ENCODE data around the gene METTL1. TPM values are rescaled to one million over a fixed set of nuclear protein-coding genes. Genes with fewer than 3 reads are reported as not detected.

Gene METTL1
- polyA plus RNA-seq, 3 donors from 2014 or later = 3.5 to 11.8 (median 6.7) TPM

GRCh38 chr12:57762463-57762862, 9.4 kb downstream of the METTL1 start:
- peaks cover 29 to 35% of the 10 kb centered on the region in 2 donors for H3K4me1 Mint-ChIP-seq
- H3K27me3 Mint-ChIP-seq (ENCODE audit: low read depth in 3 of 3) = peaks cover 16 to 30% (median 20%) of the 10 kb centered on the region in 3 donors
- no peak overlapping the region for H3K27ac Mint-ChIP-seq
- no peaks in the 10 kb centered on the region for H3K9me3 Mint-ChIP-seq
- peaks cover 0 to 8% (median 3%) of the 10 kb centered on the region in 3 donors for H3K36me3 Mint-ChIP-seq
- H3K4me3 Mint-ChIP-seq = no peak overlapping the region
- no peak for DNase-seq

DNA sequence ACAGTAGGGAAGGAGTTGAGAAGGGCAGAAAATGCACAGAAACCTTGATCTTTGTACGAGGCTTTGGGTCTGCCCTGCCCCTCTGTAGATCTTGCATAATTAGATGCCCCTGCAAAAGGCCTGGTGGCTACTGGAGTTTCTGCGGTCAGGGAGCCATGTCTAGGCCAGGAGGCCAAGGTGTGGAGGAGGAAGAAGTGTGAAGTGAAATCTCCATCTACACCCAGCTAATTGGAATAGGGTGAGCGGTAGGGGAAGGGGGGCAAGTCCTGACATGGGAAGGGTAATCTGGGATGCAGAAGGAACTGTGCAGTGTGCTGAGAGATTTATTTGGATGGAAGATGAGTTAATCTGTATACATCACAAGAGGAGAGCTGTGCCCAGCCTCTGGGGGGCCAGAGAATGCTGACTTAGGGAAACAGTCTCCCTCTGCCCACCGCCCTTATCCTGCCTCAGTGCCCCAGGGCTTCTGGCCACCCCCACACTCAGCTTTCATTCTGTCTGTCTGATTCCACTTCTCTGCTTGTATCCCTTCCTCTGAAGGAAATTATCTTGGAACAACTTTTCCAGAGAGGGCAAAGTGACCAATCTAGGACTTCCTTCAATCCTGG, 10.4 kb downstream of the METTL1 start:
- no peak for DNase-seq
- Mint-ChIP-seq H3K4me3 (no peak overlapping the region), H3K9me3 (no peaks in the 10 kb centered on the region), H3K36me3 (peaks cover 0 to 8% (median 3%) of the 10 kb centered on the region in 3 donors), H3K4me1 (peaks cover 31 to 36% of the 10 kb centered on the region in 2 donors), H3K27me3 (ENCODE audit: low read depth in 3 of 3) (peaks cover 16 to 31% (median 19%) of the 10 kb centered on the region in 3 donors), H3K27ac (no peak overlapping the region)

DNA sequence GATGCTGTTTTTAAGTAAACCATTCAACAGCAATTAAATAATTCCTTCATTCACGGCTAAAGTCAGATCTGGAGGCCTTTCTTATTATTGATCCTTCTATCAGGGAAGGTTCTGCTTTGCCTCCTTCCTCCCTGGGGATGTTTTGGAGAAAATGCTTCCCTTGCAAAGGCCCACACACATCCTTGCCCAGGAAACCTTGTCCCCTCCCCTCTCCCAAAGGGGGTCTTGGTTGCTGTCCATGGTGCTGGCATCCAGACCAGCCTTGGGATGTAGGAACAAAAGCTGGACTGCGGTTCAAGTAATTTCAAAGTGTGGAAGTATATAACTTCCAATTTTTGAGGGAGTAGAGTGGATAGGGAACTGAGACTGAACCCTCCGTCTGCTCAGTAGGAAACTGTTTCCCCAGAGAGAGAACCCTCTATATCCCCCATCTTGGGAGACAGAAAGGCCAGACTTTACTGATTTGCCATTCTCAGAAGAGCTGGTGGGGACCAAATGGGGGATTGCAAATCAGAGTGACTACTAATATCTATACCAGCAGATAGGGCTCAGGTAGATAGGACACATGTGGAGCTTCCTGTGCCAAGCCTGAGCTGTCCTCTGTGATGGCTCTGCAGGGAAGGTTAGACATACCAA, 11.4 kb downstream of the METTL1 start:
- H3K27ac Mint-ChIP-seq = no peak overlapping the region
- H3K9me3 Mint-ChIP-seq = no peaks in the 10 kb centered on the region
- no peak overlapping the region for H3K4me3 Mint-ChIP-seq
- H3K27me3 Mint-ChIP-seq (ENCODE audit: low read depth in 3 of 3) = peaks cover 11 to 23% (median 13%) of the 10 kb centered on the region in 3 donors
- peaks cover 27 to 31% of the 10 kb centered on the region in 2 donors for H3K4me1 Mint-ChIP-seq
- no peak for DNase-seq
- peaks cover 0 to 8% (median 3%) of the 10 kb centered on the region in 3 donors for H3K36me3 Mint-ChIP-seq

DNA sequence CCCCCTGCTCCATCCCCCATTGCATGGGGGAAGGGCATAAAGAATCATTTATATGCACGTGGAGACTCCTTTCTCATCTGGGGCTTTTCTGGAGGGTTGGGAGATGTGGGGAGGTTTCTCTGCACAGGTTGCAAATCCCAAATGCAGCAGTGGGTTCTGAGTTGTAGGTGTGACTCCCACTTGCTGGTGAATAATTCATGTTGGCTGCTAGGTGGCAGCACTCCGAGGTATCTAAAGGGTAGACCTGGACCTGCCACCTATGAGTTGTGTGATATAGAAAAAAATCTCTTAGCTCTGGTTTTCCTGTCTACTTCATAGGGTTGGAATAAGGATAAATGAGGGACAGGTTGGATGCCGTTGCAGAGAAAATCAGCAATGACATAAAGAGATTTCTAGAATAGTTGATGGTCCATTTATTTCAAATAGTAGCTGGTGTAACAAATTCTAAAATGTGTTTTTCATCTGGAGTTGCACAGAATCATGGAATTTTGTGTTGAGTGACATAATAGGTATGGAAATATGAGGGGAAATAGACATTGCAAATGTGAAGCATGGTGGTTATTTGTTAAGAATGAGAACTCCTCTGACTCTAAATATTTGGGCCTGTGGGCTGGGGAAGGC, 12.4 kb downstream of the METTL1 start:
- H3K27ac Mint-ChIP-seq = no peak overlapping the region
- peak in 1 of 3 donors; percentile 33 for DNase-seq
- H3K4me3 Mint-ChIP-seq = no peak overlapping the region
- no peaks in the 10 kb centered on the region for H3K9me3 Mint-ChIP-seq
- H3K4me1 Mint-ChIP-seq = peaks cover 20 to 25% of the 10 kb centered on the region in 2 donors
- peaks cover 8 to 20% (median 11%) of the 10 kb centered on the region in 3 donors for H3K27me3 Mint-ChIP-seq (ENCODE audit: low read depth in 3 of 3)
- H3K36me3 Mint-ChIP-seq = peaks cover 0 to 8% (median 3%) of the 10 kb centered on the region in 3 donors

- peaks cover 8 to 15% (median 12%) of the 10 kb centered on the region in 3 donors for H3K27me3 Mint-ChIP-seq (ENCODE audit: low read depth in 3 of 3)
- DNase-seq = no peak
- H3K4me1 Mint-ChIP-seq = peaks cover 22 to 28% of the 10 kb centered on the region in 2 donors
- H3K27ac Mint-ChIP-seq = no peak overlapping the region
- peaks cover 0 to 8% (median 3%) of the 10 kb centered on the region in 3 donors for H3K36me3 Mint-ChIP-seq
- H3K4me3 Mint-ChIP-seq = no peak overlapping the region
- H3K9me3 Mint-ChIP-seq = no peaks in the 10 kb centered on the region
These were observed 13.1 kb downstream of the METTL1 start for GRCh38 chr12:57758552-57759359.

DNA sequence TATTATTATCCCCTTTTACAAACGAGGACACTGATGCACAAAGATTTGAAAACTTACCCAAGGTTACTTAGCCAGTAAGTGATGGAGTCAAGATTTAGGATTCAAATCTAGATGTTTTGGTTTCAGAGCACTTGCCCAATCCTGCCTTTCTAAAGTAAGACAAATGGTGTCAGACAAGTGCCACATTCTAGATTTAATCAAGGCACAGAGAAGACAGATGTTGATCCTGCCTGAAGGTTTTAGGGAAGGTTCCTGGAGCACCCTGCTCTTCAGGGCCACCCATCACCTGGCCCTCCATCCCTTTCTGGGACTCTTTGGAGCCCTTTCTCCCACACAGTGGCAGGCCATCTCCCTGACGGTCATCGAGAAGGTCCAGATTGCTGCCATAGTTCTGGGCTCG, 14.1 kb downstream of the METTL1 start:
- H3K4me1 Mint-ChIP-seq = peaks cover 32 to 38% of the 10 kb centered on the region in 2 donors
- peaks cover 1 to 7% (median 4%) of the 10 kb centered on the region in 3 donors for H3K27me3 Mint-ChIP-seq (ENCODE audit: low read depth in 3 of 3)
- peak overlapping the region in 1 of 5 donors; percentile 15 for H3K4me3 Mint-ChIP-seq

GRCh38 chr12:57756406-57757341, 15.2 kb downstream of the METTL1 start:
- peaks cover 43 to 49% of the 10 kb centered on the region in 2 donors for H3K4me1 Mint-ChIP-seq
- peaks cover 0 to 8% (median 3%) of the 10 kb centered on the region in 3 donors for H3K36me3 Mint-ChIP-seq
- peak overlapping the region; percentile 80 to 92 (median 85) for H3K4me3 Mint-ChIP-seq
- peaks cover 6 to 13% (median 8%) of the 10 kb centered on the region in 3 donors for H3K27me3 Mint-ChIP-seq (ENCODE audit: low read depth in 3 of 3)
- no peaks in the 10 kb centered on the region for H3K9me3 Mint-ChIP-seq
- DNase-seq = peak; percentile 54 to 63 (median 62)
- H3K27ac Mint-ChIP-seq = peak overlapping the region; percentile 55 to 91 (median 76)

More for the DNA sequence above, 14.1 kb downstream of the METTL1 start:
- no peaks in the 10 kb centered on the region for H3K9me3 Mint-ChIP-seq
- DNase-seq = no peak
- peaks cover 0 to 8% (median 3%) of the 10 kb centered on the region in 3 donors for H3K36me3 Mint-ChIP-seq
- H3K27ac Mint-ChIP-seq = no peak overlapping the region

DNA sequence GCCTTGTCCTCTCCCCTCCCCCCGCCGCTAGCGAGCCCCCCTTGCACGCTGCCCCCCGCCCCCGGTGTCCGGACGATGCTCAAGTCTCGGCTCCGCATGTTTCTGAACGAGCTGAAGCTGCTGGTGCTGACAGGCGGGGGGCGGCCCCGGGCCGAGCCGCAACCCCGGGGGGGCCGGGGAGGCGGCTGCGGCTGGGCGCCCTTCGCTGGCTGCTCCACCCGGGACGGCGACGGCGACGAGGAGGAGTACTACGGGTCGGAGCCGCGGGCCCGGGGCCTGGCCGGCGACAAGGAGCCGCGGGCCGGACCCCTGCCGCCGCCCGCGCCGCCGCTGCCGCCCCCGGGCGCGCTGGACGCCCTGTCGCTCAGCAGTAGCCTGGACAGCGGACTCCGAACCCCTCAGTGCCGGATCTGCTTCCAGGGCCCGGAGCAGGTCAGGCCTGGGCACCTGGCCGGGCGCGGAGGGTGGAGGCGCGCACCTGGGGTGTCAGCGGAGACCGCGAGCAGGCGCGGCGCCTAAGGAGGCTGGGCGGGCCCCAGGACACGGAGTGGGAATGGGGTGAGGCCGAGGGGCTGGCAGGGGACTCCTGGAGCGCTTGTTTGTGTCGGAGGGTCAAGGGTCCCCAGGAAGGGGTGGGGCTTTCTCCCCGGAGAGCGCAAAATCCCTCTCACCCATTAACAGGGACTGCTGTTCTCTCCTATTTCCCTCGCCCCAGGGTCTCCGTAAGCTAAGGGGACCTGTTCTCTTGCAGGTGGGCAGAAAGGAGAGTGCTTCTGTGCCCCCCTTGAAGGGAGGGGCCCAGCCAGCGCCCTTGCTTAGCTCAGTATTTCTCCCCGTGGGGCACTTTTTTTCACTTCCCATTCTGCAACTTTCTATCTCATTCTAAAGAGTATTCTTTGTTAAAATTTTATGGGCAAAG, 16.2 kb downstream of the METTL1 start:
- peak overlapping the region; percentile 80 to 92 (median 85) for H3K4me3 Mint-ChIP-seq
- H3K9me3 Mint-ChIP-seq = no peaks in the 10 kb centered on the region
- peaks cover 51 to 59% of the 10 kb centered on the region in 2 donors for H3K4me1 Mint-ChIP-seq
- peaks cover 0 to 4% (median 3%) of the 10 kb centered on the region in 3 donors for H3K36me3 Mint-ChIP-seq
- H3K27me3 Mint-ChIP-seq (ENCODE audit: low read depth in 3 of 3) = peaks cover 6 to 13% (median 10%) of the 10 kb centered on the region in 3 donors
- H3K27ac Mint-ChIP-seq = peak overlapping the region in 5 of 6 donors; percentile 69 to 87 (median 76)
- DNase-seq = peak; percentile 47 to 56 (median 55)

DNA sequence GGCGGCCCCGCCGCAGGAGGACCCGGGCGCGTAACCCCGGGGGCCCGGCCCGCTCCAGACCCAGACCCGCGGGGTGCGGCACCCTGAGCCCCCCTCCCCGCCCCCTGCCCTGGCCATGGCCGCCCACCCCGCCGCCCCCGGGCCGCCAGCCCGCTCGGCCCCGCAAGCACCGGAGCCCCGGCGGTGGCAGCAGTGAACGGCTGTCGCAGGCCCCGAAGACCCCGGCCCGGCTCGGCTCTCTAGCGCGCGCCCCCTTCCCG, 16.8 kb downstream of the METTL1 start:
- H3K9me3 Mint-ChIP-seq = no peaks in the 10 kb centered on the region
- H3K27ac Mint-ChIP-seq = no peak overlapping the region
- no peak for DNase-seq
- H3K36me3 Mint-ChIP-seq = peaks cover 0 to 3% (median 3%) of the 10 kb centered on the region in 3 donors
- peak overlapping the region in 3 of 5 donors; percentile 33 to 96 (median 35) for H3K4me3 Mint-ChIP-seq
- peaks cover 6 to 13% (median 10%) of the 10 kb centered on the region in 3 donors for H3K27me3 Mint-ChIP-seq (ENCODE audit: low read depth in 3 of 3)
- H3K4me1 Mint-ChIP-seq = peaks cover 53 to 65% of the 10 kb centered on the region in 2 donors

DNA sequence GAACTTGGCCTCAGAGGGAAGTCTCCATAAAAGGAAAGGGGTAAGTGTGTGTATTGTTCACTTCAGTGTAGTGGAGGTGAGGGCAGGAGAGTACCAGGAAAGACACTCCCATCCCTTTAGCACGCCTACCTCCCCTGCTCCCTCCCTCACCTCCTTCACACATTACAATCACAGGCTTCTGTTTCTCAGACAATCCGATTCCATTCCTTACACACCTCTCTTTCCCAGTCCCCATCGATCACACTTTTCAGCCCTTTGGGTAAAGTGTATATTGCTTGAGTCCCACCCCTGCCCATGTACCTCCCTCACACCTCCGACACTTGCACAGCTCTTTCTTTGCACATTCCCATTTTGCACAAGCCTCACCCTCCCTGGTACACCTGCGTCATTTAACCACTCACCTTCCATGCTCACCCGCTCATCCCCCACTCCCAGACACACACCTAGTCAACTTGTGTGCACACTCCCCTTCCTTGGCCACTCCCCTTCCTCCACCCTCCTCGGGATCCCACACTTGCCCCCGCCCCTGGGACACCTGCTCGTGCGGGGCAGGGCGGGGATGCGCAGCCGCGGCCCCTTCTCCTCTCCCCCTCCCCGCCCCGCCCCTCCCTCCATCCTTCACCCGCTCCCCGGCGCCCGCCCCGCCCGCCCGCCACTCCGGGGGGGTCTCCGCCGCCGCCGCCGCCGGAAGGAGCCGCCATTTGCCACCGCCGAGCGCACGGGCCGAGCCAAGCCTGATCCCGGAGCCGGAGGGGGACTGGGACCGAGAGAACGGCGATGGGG, 17.3 kb downstream of the METTL1 start, which contains the start of gene MARCHF9:
Gene MARCHF9, plus strand, starts transcription at position 693 of the 783 bp plus-strand sequence. CDS start 426 bp downstream, outside the sequence.
- peak within 1 kb of the TSS; percentile 89 to 96 (median 94) for H3K4me3 Mint-ChIP-seq
- H3K36me3 Mint-ChIP-seq = peaks cover 0 to 3% (median 3%) of the 10 kb centered on the region in 3 donors
- peak within 1 kb of the TSS; percentile 89 to 99 (median 96) for H3K27ac Mint-ChIP-seq
- H3K4me1 Mint-ChIP-seq = peaks cover 53 to 65% of the 10 kb centered on the region in 2 donors
- DNase-seq = peak; percentile 57 to 62 (median 59)
- no peaks in the 10 kb centered on the region for H3K9me3 Mint-ChIP-seq
- peaks cover 6 to 13% (median 9%) of the 10 kb centered on the region in 3 donors for H3K27me3 Mint-ChIP-seq (ENCODE audit: low read depth in 3 of 3)

- peaks cover 53 to 60% of the 10 kb centered on the region in 2 donors for H3K4me1 Mint-ChIP-seq
- H3K27ac Mint-ChIP-seq = peak overlapping the region; percentile 89 to 99 (median 96)
- no peak for DNase-seq
- peaks cover 0 to 9% (median 0%) of the 10 kb centered on the region in 3 donors for H3K36me3 Mint-ChIP-seq
- H3K27me3 Mint-ChIP-seq (ENCODE audit: low read depth in 3 of 3) = peaks cover 6 to 13% (median 9%) of the 10 kb centered on the region in 3 donors
- peak overlapping the region; percentile 91 to 96 (median 95) for H3K4me3 Mint-ChIP-seq
- H3K9me3 Mint-ChIP-seq = no peaks in the 10 kb centered on the region
These were observed 18.1 kb downstream of the METTL1 start for GRCh38 chr12:57753756-57754337.
